B cell (primary cell): ENCODE results near the gene ENO2.

ENCODE experiments used
- EZH2 ChIP-seq: IDR thresholded peaks from 2 replicates; pipeline ENCODE4 v1.6.1; 2012; ENCODE audit warnings: borderline replicate concordance, low read depth, mild to moderate bottlenecking, moderate library complexity, low read length; ENCODE audit not compliant: insufficient read depth, poor library complexity, severe bottlenecking
- TF ChIP-seq, protein P1 (sequence below): fragments of 200-600 bp; IDR thresholded peaks from one replicate; pipeline ENCODE4 v1.8.0; 2022; ENCODE audit warnings: antibody characterized with exemption, mild to moderate bottlenecking

DNA sequence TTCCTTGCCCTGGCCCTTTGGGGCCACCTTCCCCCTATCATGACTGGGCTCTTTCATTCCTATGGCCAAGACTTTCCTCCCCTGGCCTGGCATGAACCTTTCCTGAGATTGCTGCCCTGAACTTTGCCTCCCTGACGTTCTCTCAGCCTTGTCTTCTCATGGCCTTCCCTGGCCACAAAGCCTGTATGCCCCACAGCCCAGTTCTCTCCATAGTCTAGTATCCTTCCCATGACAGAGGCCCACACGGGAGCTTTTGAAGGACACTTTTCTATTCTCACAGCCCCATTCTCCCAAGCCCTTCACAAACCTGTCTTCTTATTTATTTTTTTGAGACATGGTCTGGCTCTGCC lies 24.8 kb downstream of the ENO2 start:
- TF ChIP-seq, protein P1, sequence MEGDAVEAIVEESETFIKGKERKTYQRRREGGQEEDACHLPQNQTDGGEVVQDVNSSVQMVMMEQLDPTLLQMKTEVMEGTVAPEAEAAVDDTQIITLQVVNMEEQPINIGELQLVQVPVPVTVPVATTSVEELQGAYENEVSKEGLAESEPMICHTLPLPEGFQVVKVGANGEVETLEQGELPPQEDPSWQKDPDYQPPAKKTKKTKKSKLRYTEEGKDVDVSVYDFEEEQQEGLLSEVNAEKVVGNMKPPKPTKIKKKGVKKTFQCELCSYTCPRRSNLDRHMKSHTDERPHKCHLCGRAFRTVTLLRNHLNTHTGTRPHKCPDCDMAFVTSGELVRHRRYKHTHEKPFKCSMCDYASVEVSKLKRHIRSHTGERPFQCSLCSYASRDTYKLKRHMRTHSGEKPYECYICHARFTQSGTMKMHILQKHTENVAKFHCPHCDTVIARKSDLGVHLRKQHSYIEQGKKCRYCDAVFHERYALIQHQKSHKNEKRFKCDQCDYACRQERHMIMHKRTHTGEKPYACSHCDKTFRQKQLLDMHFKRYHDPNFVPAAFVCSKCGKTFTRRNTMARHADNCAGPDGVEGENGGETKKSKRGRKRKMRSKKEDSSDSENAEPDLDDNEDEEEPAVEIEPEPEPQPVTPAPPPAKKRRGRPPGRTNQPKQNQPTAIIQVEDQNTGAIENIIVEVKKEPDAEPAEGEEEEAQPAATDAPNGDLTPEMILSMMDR: no peak
- TF ChIP-seq EZH2: no peak
